ENCODE data around the gene CNTROB. TPM values are rescaled to one million over a fixed set of nuclear protein-coding genes. Genes with fewer than 3 reads are reported as not detected.
A peak's percentile ranks its signal among the peaks of the same experiment; 100 is the strongest.

Gene CNTROB
- total and polyA plus RNA-seq, 5 experiments from 2014 or later: 7.6 to 43.0 (median 18.5) TPM

GRCh38 chr17:7889166-7889955 lies 42.6 kb upstream of the CNTROB start:
- peak overlapping the region in 2 of 10 donors; percentile 22 to 38 for H3K4me3 Mint-ChIP-seq
- H3K36me3 Mint-ChIP-seq: peaks cover 0 to 55% (median 6%) of the 10 kb centered on the region in 3 donors
- DNase-seq: peak in 5 of 10 donors; percentile 6 to 66 (median 21)

DNA sequence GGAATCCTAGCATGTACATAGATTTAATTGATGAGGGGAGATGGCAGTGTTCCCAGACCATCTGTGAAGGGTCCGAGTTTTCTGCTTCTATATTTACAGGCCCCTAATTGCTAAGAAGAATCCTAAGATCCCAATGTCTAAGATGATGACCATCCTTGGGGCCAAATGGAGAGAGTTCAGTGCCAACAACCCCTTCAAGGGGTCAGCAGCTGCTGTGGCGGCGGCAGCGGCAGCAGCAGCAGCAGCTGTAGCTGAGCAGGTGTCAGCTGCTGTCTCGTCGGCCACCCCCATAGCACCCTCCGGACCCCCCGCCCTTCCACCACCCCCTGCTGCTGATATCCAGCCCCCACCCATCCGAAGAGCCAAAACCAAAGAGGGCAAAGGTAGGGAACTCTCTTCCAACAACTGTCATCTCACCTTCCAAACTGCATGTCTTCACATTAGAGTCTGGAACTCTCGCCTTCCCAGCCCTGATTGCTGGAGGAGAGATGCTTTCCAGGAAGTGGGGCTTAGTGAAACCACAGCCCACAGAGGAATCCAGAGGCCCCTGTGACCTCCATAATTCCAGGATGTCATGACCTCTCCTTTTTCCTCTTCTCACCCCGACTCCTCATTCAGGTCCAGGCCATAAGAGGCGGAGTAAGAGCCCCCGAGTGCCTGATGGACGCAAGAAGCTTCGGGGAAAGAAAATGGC lies 38.7 kb upstream of the CNTROB start:
- Mint-ChIP-seq H3K4me1 (peaks cover 6 to 27% (median 21%) of the 10 kb centered on the region in 4 donors), H3K4me3 (no peak overlapping the region), H3K36me3 (peaks cover 12 to 89% (median 17%) of the 10 kb centered on the region in 3 donors), H3K27me3 (no peaks in the 10 kb centered on the region), H3K9me3 (no peaks in the 10 kb centered on the region), H3K27ac (peak overlapping the region in 1 of 10 donors; percentile 68)
- POLR2A ChIA-PET: interaction anchor here (0.7 kb wide), 1 partner anchor 9 kb away, joined by 3 read pairs; no protein-coding TSS in a partner anchor
- ATAC-seq (no peak), DNase-seq (no peak)

More at GRCh38 chr17:7889166-7889955, 42.6 kb upstream of the CNTROB start:
- ATAC-seq: no peak
- POLR2A ChIA-PET: interaction anchor here (1.6 kb wide), 2 partner anchors 32 to 34 kb away, joined by 3 to 4 read pairs; partner anchors contain the start of gene NAA38
- Mint-ChIP-seq H3K27ac (peak overlapping the region in 1 of 10 donors; percentile 62), H3K27me3 (no peaks in the 10 kb centered on the region), H3K4me1 (peaks cover 5 to 14% (median 10%) of the 10 kb centered on the region in 4 donors), H3K9me3 (peaks cover 0 to 2% (median 0%) of the 10 kb centered on the region in 9 donors)

GRCh38 chr17:7894226-7894625 lies 37.8 kb upstream of the CNTROB start:
- Mint-ChIP-seq H3K36me3 (peaks cover 12 to 97% (median 22%) of the 10 kb centered on the region in 3 donors), H3K9me3 (no peaks in the 10 kb centered on the region), H3K4me1 (peaks cover 6 to 27% (median 21%) of the 10 kb centered on the region in 4 donors), H3K4me3 (no peak overlapping the region), H3K27me3 (no peaks in the 10 kb centered on the region), H3K27ac (peak overlapping the region in 7 of 10 donors; percentile 11 to 83 (median 31))
- POLR2A ChIA-PET: no interaction called here
- DNase-seq: no peak
- ATAC-seq: no peak

DNA sequence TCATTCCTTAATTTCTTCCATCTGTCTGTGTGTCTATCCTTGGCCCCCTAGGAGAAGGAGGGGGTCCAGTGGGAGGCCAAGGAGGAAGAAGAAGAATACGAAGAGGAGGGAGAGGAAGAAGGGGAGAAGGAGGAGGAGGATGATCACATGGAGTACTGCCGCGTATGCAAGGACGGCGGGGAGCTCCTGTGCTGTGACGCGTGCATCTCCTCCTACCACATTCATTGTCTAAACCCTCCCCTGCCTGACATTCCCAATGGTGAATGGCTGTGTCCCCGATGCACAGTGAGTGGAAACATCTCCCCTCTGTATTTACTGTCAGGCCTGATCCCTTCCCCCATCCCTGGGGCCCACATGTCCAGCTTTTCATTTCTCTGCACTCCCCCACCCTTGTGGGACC lies 37.1 kb upstream of the CNTROB start:
- H3K4me1 Mint-ChIP-seq: peaks cover 6 to 27% (median 21%) of the 10 kb centered on the region in 4 donors
- no peaks in the 10 kb centered on the region for H3K27me3 Mint-ChIP-seq
- no peak overlapping the region for H3K4me3 Mint-ChIP-seq
- DNase-seq (no peak), ATAC-seq (no peak)
- peaks cover 12 to 97% (median 26%) of the 10 kb centered on the region in 3 donors for H3K36me3 Mint-ChIP-seq
- H3K9me3 Mint-ChIP-seq: no peaks in the 10 kb centered on the region
- POLR2A ChIA-PET: no interaction called here
- H3K27ac Mint-ChIP-seq: peak overlapping the region in 6 of 10 donors; percentile 14 to 68 (median 34)

- no peak for DNase-seq
- no peak overlapping the region for H3K4me3 Mint-ChIP-seq
- H3K27ac Mint-ChIP-seq: peak overlapping the region in 6 of 10 donors; percentile 6 to 78 (median 60)
- peaks cover 2 to 20% (median 14%) of the 10 kb centered on the region in 4 donors for H3K4me1 Mint-ChIP-seq
- peaks cover 12 to 97% (median 28%) of the 10 kb centered on the region in 3 donors for H3K36me3 Mint-ChIP-seq
- POLR2A ChIA-PET: interaction anchor here (1.6 kb wide), 1 partner anchor 14 kb away, joined by 3 read pairs; no protein-coding TSS in a partner anchor
- no peak for ATAC-seq
- H3K27me3 Mint-ChIP-seq: no peaks in the 10 kb centered on the region
- no peaks in the 10 kb centered on the region for H3K9me3 Mint-ChIP-seq
Observed at GRCh38 chr17:7897090-7897489, 34.9 kb upstream of the CNTROB start.

DNA sequence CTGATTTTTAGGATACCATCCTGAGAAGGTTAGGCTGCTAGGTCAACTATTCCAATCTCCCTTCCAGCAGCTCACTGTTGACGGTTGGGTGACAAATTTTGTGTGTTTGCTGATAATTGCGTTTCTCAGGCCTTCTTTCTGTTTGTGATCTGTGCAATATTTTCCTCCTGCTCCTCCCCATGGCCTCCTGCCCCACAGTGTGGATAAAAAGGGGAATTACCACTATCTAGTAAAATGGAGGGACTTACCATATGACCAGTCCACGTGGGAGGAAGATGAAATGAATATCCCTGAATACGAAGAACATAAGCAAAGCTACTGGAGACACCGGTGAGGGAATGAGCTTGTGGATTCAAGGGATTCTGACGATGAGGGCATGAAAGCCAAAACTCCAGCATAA lies 34.2 kb upstream of the CNTROB start:
- ATAC-seq (peak in 1 of 2 donors; percentile 62), DNase-seq (peak in 1 of 10 donors; percentile 26)
- POLR2A ChIA-PET: interaction anchor here (0.6 to 1.6 kb wide), 3 partner anchors 14 to 35 kb away, joined by 3 to 6 read pairs (median 4); no protein-coding TSS in a partner anchor
- Mint-ChIP-seq H3K9me3 (no peaks in the 10 kb centered on the region), H3K4me1 (peaks cover 2 to 20% (median 14%) of the 10 kb centered on the region in 4 donors), H3K36me3 (peaks cover 12 to 99% (median 28%) of the 10 kb centered on the region in 3 donors), H3K27ac (peak overlapping the region; percentile 4 to 88 (median 60)), H3K4me3 (no peak overlapping the region), H3K27me3 (no peaks in the 10 kb centered on the region)

GRCh38 chr17:7903154-7904103 lies 28.6 kb upstream of the CNTROB start:
- Mint-ChIP-seq H3K36me3 (peaks cover 11 to 99% (median 37%) of the 10 kb centered on the region in 3 donors), H3K9me3 (no peaks in the 10 kb centered on the region), H3K27me3 (no peaks in the 10 kb centered on the region), H3K4me3 (no peak overlapping the region), H3K27ac (peak overlapping the region in 4 of 10 donors; percentile 48 to 91 (median 70)), H3K4me1 (peaks cover 0 to 5% (median 1%) of the 10 kb centered on the region in 4 donors)
- POLR2A ChIA-PET: interaction anchor here (0.5 to 1.0 kb wide), 3 partner anchors 10 to 129 kb away, joined by 3 read pairs; no protein-coding TSS in a partner anchor
- ATAC-seq (no peak), DNase-seq (no peak)

GRCh38 chr17:7909089-7909488 lies 22.9 kb upstream of the CNTROB start:
- Mint-ChIP-seq H3K36me3 (peaks cover 7 to 80% (median 26%) of the 10 kb centered on the region in 3 donors), H3K4me1 (peaks cover 8 to 17% (median 15%) of the 10 kb centered on the region in 4 donors), H3K9me3 (no peaks in the 10 kb centered on the region), H3K4me3 (no peak overlapping the region), H3K27ac (no peak overlapping the region), H3K27me3 (no peaks in the 10 kb centered on the region)
- ATAC-seq (no peak), DNase-seq (no peak)
- POLR2A ChIA-PET: no interaction called here

GRCh38 chr17:7910281-7910680 lies 21.7 kb upstream of the CNTROB start:
- H3K4me3 Mint-ChIP-seq: no peak overlapping the region
- H3K4me1 Mint-ChIP-seq: peaks cover 15 to 25% (median 22%) of the 10 kb centered on the region in 4 donors
- DNase-seq (no peak), ATAC-seq (no peak)
- POLR2A ChIA-PET: interaction anchor here (0.8 kb wide), 1 partner anchor 80 kb away, joined by 4 read pairs; no protein-coding TSS in a partner anchor
- H3K27ac Mint-ChIP-seq: peak overlapping the region in 6 of 10 donors; percentile 2 to 86 (median 76)
- peaks cover 0 to 68% (median 18%) of the 10 kb centered on the region in 3 donors for H3K36me3 Mint-ChIP-seq
- no peaks in the 10 kb centered on the region for H3K9me3 Mint-ChIP-seq
- H3K27me3 Mint-ChIP-seq: no peaks in the 10 kb centered on the region

DNA sequence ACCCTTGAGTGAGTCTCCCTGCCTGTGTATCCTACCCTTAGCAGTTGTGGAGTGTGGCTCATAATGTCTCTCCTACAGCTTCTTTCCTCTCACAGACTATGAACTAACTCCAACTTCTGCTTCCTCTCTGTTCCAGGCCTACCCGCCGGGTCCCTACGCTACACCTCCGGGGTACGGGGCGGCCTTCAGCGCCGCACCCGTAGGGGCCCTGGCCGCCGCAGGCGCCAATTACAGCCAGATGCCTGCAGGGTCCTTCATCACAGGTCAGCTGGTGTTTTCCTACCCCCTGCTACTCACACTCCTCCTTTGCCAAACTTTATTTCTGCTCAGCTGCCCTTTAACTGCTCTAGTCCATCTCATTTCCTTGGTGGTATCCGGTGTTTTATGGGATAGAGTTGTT lies 21.3 kb upstream of the CNTROB start:
- POLR2A ChIA-PET: interaction anchor here (0.8 kb wide), 1 partner anchor 80 kb away, joined by 4 read pairs; no protein-coding TSS in a partner anchor
- Mint-ChIP-seq H3K36me3 (peaks cover 0 to 63% (median 16%) of the 10 kb centered on the region in 3 donors), H3K4me1 (peaks cover 20 to 29% (median 26%) of the 10 kb centered on the region in 4 donors), H3K9me3 (no peaks in the 10 kb centered on the region), H3K4me3 (no peak overlapping the region), H3K27ac (peak overlapping the region in 7 of 10 donors; percentile 2 to 81 (median 55)), H3K27me3 (no peaks in the 10 kb centered on the region)
- no peak for ATAC-seq
- no peak for DNase-seq

DNA sequence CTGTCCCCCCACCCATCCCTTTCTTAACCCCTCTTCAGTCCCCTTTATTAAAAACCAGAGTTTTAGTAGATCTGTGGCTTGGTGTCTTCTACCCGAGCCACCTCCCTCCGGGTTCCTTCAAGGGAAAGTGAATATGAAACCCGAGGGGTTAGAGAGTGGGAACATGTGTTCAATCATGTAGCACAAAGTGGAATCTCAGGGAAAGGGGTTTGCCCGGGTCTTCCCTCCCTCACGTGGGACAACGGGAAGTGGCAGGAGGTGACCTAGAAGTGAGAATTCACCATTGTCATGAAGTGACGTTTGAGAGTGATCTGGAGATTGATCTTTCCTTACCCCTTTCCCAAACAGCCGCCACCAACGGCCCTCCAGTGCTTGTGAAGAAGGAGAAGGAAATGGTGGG lies 20.9 kb upstream of the CNTROB start:
- Mint-ChIP-seq H3K36me3 (peaks cover 0 to 59% (median 16%) of the 10 kb centered on the region in 3 donors), H3K4me3 (no peak overlapping the region)

More for the DNA sequence above, 20.9 kb upstream of the CNTROB start:
- ATAC-seq (no peak), DNase-seq (no peak)
- Mint-ChIP-seq H3K4me1 (peaks cover 20 to 32% (median 26%) of the 10 kb centered on the region in 4 donors), H3K27ac (peak overlapping the region in 2 of 10 donors; percentile 4 to 37), H3K27me3 (no peaks in the 10 kb centered on the region), H3K9me3 (no peaks in the 10 kb centered on the region)
- POLR2A ChIA-PET: interaction anchor here (1.2 to 1.8 kb wide), 2 partner anchors 13 to 54 kb away, joined by 4 to 6 read pairs; partner anchors contain the start of genes CYB5D1 and NAA38
